ENCODE measurements around the gene IRGC. TPM values are rescaled to one million over a fixed set of nuclear protein-coding genes. Genes with fewer than 3 reads are reported as not detected.
A peak's percentile ranks its signal among the peaks of the same experiment; 100 is the strongest.

The IRGC gene
- total RNA-seq, 1 experiment from 2014 or later = not detected

DNA sequence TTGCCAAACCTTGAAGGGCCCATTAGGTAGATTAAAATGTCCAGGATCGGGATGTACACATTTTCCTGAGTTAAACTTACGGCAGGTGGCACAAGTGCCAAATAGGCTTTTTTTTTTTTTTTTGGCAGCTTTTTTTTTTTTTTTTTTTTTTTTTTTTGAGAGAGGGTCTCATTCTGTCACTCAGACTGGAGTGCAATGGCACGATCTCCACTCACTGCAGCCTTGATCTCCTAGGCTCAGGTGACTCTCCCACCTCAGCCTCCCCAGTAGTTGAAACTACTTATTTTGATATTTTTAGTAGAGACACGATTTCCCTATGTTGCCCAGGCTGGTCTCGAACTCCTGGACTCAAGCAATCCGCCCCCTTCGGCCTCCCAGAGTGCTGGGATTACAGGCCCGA is 9.0 kb downstream of the IRGC start:
- no peak for DNase-seq (ENCODE audit: low read depth)

- no peak for DNase-seq (ENCODE audit: low read depth)
These were observed 9.6 kb downstream of the IRGC start for GRCh38 chr19:43725468-43725867.

- peak; percentile 44 for DNase-seq (ENCODE audit: low read depth)
These were observed 11.1 kb downstream of the IRGC start for GRCh38 chr19:43726736-43727592.

DNA sequence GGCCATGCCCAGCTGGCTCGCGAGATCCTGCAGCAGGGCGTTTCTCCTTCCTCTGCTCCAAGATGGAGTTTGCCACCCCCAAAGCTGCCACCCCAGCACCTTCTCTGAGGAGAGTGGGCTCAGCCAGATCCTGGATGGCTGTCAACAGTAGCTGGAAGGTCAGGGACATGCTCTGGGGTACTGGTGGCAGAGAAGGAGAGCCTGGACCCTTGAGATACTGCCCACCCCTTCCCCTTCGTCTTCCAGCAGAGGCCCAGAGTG is 11.6 kb downstream of the IRGC start:
- DNase-seq (ENCODE audit: low read depth) = no peak

DNA sequence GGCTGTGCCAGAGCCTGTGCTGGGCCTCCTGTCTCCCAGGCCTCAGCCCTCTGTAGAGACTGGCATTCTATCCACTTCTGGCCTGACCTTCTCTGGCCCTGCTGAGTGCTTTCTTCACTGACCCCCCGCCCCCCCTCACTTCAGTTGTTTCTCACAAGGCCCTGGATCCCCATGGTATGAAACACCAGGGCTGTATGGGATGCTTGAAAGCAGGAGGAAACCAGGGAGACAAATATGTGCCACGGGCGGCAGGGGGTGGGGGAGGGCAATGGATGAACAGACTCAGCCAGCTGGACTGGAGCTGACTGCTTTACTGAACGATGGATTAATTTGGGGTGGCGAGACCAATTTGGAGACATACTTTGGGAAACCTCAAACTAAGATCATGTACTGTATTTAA is 14.0 kb downstream of the IRGC start:
- no peak for DNase-seq (ENCODE audit: low read depth)

GRCh38 chr19:43731346-43731745 is 15.5 kb downstream of the IRGC start:
- DNase-seq (ENCODE audit: low read depth) = no peak

GRCh38 chr19:43731846-43732245 is 16.0 kb downstream of the IRGC start:
- no peak for DNase-seq (ENCODE audit: low read depth)

DNA sequence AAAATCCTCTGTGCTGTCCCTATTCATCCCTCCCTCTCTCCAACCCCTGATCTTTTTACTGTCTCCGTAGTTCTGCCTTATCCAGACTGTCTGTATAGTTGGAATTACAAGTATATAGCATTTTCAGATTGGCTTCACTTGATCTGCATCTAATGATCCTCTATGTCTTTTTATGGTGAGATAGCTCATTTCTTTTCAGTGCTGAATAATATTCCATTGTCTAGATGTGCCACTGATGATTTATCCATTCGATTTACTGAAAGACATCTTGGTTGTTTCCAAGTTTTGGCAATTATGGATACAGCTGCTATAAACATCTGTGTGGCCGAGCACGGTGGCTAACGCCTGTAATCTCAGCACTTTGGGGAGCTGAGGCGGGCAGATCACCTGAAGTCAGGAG is 19.1 kb downstream of the IRGC start:
- DNase-seq (ENCODE audit: low read depth) = no peak

DNA sequence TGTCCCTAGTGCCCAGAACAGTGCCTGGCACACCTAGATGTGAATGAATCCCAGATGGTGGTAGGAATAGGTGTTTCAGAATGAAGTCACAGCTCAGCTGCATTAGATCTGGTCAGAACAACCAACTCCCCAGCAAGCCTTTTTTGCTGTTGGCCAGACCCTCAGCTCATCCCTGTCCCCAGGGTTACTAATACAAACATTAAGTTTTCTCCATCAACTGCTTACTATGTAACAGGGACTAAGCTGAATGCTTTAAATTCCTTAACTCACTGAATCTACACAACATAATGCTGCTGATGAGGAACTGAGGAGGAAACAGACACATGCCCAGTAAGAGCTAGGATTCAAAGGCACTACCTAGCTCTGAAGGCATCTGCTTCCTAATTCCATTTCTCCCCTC is 20.1 kb downstream of the IRGC start:
- DNase-seq (ENCODE audit: low read depth) = no peak

- no peak for DNase-seq (ENCODE audit: low read depth)
These were observed 22.9 kb downstream of the IRGC start for GRCh38 chr19:43738780-43739211.

GRCh38 chr19:43739439-43740235 is 23.8 kb downstream of the IRGC start:
- DNase-seq (ENCODE audit: low read depth) = no peak

GRCh38 chr19:43741075-43741825 is 25.4 kb downstream of the IRGC start:
- no peak for DNase-seq (ENCODE audit: low read depth)

- peak; percentile 81 for DNase-seq (ENCODE audit: low read depth)
These were observed 27.2 kb downstream of the IRGC start for GRCh38 chr19:43743059-43743458.

DNA sequence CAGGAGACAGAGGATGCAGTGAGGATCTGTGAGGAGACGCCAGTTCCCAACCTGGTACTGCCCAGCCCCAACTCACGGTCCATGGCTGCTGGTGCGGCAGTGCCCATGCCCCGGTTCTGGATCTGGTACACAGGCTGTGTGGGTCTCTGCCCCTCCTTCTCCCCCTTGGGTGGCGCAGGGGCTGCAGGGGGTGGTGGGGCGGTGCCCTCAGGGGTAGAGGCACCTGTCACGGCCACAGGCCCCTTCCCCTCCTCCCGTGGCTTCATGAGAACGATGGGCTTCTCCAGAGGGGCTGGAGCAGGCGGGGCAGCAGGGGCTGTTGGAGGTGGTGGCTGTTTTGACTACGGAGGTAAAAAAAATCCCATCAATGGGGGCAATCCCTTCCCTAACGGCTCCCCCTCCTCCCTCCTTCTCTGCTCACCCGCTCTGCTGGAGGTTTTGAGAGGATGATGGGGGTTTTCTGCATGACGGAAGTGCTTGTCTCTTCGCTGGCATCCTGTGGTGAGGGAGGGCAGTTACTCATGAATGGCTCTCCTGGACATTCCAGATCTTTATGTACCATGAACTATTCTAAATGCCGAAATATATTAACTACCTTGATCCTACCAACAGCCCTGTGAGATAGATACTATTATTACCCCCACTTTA is 31.8 kb downstream of the IRGC start:
- no peak for DNase-seq (ENCODE audit: low read depth)

GRCh38 chr19:43748205-43748594 is 32.3 kb downstream of the IRGC start:
- no peak for DNase-seq (ENCODE audit: low read depth)

- DNase-seq (ENCODE audit: low read depth) = no peak
These were observed 32.8 kb downstream of the IRGC start for GRCh38 chr19:43748685-43749084.

DNA sequence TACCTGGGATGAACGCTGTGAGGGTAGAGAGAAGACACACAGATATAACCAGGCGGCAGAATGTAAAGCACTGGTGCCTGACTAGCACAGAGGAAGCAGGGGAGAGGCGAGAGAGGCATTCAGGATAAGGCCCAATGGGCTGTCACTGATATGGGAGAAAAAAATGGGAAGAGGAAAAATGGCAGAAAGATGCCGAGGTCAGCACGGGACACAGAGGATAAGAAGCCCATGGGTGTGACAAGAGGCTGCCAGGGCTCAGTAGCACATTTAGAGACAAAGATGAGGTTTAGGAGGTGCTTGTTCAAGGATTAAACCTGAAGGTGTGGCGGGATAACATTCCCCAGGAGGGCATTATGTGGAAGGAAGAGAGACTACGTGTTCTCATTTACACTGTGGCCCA is 33.3 kb downstream of the IRGC start:
- DNase-seq (ENCODE audit: low read depth) = no peak

- no peak for DNase-seq (ENCODE audit: low read depth)
These were observed 34.0 kb downstream of the IRGC start for GRCh38 chr19:43749898-43750297.

- DNase-seq (ENCODE audit: low read depth) = no peak
These were observed 35.8 kb downstream of the IRGC start for GRCh38 chr19:43751466-43752220.

- no peak for DNase-seq (ENCODE audit: low read depth)
These were observed 36.5 kb downstream of the IRGC start for GRCh38 chr19:43752287-43752875.

DNA sequence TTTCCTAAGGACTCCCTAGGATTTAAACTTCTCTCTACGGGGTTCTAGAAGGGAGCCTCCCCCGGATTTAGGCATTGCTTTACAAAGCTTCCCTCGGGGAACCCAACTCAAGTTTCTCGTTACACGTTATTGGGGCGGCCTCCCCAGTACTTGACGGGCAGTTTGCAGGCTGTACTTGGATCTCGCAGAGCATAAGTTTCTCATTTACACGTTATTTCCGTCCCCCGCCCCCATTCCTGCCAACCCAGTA is 38.3 kb downstream of the IRGC start:
- no peak for DNase-seq (ENCODE audit: low read depth)

All from M059J (cell line).